HCEC 1CT (cell line): Measurements from ENCODE around the gene SKA2.
"Not testable (repeated sequence)": the region's sequence is repeated elsewhere in the genome, so short reads cannot be mapped to it uniquely, and the experiment has no call there.

Experiments used
- DNase-seq: peaks from one replicate; pipeline ENCODE4 v3.0.0-alpha.2; 2017

Gene SKA2

GRCh38 chr17:59093702-59094231 is 61.2 kb downstream of the SKA2 start:
- peak; percentile 91 for DNase-seq

- DNase-seq: no peak
Observed at GRCh38 chr17:59093145-59093701, 61.8 kb downstream of the SKA2 start.

GRCh38 chr17:59090593-59090992 is 64.4 kb downstream of the SKA2 start:
- not testable (repeated sequence) for DNase-seq

GRCh38 chr17:59084154-59084553 is 70.8 kb downstream of the SKA2 start:
- no peak for DNase-seq

- peak; percentile 79 for DNase-seq
Observed at GRCh38 chr17:59074494-59074893, 80.5 kb downstream of the SKA2 start.

GRCh38 chr17:59073972-59074371 is 81.0 kb downstream of the SKA2 start:
- DNase-seq: no peak

GRCh38 chr17:59069856-59070255 is 85.1 kb downstream of the SKA2 start:
- DNase-seq: no peak

GRCh38 chr17:59067756-59068155 is 87.2 kb downstream of the SKA2 start:
- DNase-seq: no peak

- DNase-seq: no peak
Observed at GRCh38 chr17:59067340-59067739, 87.6 kb downstream of the SKA2 start.

GRCh38 chr17:59062509-59062908 is 92.5 kb downstream of the SKA2 start:
- no peak for DNase-seq
